Measurements from ENCODE around the gene SEZ6. TPM values are rescaled to one million over a fixed set of nuclear protein-coding genes. Genes with fewer than 3 reads are reported as not detected.

The SEZ6 gene
- total RNA-seq, 1 donor from 2014 or later, result not detected

GRCh38 chr17:29016345-29017210 lies 10.7 kb upstream of the SEZ6 start:
- DNase-seq (ENCODE audit: extremely low spot score, unreplicated experiment), result no peak
- Mint-ChIP-seq H3K27me3 (ENCODE audit: unreplicated experiment) (peaks cover 79% of the 10 kb centered on the region), H3K36me3 (ENCODE audit: unreplicated experiment) (no peaks in the 10 kb centered on the region), H3K27ac (ENCODE audit: unreplicated experiment) (no peak overlapping the region), H3K4me3 (ENCODE audit: unreplicated experiment) (no peak overlapping the region), H3K4me1 (ENCODE audit: unreplicated experiment) (peaks cover 4% of the 10 kb centered on the region), H3K9me3 (ENCODE audit: unreplicated experiment) (no peaks in the 10 kb centered on the region)
- TF ChIP-seq, protein P1, sequence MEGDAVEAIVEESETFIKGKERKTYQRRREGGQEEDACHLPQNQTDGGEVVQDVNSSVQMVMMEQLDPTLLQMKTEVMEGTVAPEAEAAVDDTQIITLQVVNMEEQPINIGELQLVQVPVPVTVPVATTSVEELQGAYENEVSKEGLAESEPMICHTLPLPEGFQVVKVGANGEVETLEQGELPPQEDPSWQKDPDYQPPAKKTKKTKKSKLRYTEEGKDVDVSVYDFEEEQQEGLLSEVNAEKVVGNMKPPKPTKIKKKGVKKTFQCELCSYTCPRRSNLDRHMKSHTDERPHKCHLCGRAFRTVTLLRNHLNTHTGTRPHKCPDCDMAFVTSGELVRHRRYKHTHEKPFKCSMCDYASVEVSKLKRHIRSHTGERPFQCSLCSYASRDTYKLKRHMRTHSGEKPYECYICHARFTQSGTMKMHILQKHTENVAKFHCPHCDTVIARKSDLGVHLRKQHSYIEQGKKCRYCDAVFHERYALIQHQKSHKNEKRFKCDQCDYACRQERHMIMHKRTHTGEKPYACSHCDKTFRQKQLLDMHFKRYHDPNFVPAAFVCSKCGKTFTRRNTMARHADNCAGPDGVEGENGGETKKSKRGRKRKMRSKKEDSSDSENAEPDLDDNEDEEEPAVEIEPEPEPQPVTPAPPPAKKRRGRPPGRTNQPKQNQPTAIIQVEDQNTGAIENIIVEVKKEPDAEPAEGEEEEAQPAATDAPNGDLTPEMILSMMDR (IDR thresholded peaks at IDR 0.05), result no peak

DNA sequence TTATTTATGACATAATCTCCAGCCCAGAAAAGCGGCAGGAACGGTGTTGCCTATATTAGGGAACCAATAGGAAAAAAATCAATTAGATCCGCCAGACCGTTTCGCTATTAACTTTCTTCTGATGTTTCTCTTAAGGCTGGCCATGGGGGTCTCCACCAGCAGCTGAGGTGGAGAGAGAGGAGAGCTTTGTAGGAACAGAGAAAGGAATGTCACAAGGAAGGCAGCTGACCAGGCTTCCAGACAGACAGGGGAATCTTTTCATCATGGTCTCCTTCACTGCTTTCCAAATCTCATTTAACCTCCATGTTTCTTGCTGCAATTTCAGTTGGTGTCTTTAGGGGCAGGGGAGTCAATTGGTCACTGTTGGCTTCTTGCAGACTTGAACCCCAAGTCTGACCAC lies 8.9 kb upstream of the SEZ6 start:
- Mint-ChIP-seq H3K27me3 (ENCODE audit: unreplicated experiment) (peaks cover 85% of the 10 kb centered on the region), H3K4me1 (ENCODE audit: unreplicated experiment) (no peaks in the 10 kb centered on the region), H3K36me3 (ENCODE audit: unreplicated experiment) (no peaks in the 10 kb centered on the region), H3K9me3 (ENCODE audit: unreplicated experiment) (no peaks in the 10 kb centered on the region), H3K27ac (ENCODE audit: unreplicated experiment) (no peak overlapping the region), H3K4me3 (ENCODE audit: unreplicated experiment) (no peak overlapping the region)
- DNase-seq (ENCODE audit: extremely low spot score, unreplicated experiment), result no peak
- TF ChIP-seq, protein P1 (IDR thresholded peaks at IDR 0.05), result no peak

DNA sequence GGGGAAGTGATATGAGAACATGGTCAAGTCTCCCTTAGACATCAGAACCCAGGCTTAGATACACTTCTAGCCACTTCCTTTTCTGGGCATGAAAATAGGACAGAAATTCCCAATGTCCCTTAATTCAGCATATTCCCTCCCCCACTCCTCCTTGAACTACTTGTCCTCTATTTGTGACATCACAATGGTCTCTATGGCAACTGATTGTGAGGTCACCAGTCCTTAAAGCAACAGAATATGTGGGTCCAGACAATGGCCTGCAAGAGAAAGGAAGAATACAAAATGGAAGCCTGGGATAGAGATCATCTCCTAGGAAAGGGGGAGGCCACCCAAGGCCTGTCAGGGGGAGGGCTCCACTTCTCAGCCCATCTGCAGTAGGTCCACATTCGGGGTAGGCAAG lies 6.7 kb upstream of the SEZ6 start:
- DNase-seq (ENCODE audit: extremely low spot score, unreplicated experiment), result no peak
- TF ChIP-seq, protein P1 (IDR thresholded peaks at IDR 0.05), result no peak
- H3K27me3 Mint-ChIP-seq (ENCODE audit: unreplicated experiment), result peaks cover 74% of the 10 kb centered on the region
- H3K27ac Mint-ChIP-seq (ENCODE audit: unreplicated experiment), result no peak overlapping the region
- no peaks in the 10 kb centered on the region for H3K9me3 Mint-ChIP-seq (ENCODE audit: unreplicated experiment)
- no peaks in the 10 kb centered on the region for H3K36me3 Mint-ChIP-seq (ENCODE audit: unreplicated experiment)
- H3K4me1 Mint-ChIP-seq (ENCODE audit: unreplicated experiment), result no peaks in the 10 kb centered on the region
- H3K4me3 Mint-ChIP-seq (ENCODE audit: unreplicated experiment), result no peak overlapping the region

DNA sequence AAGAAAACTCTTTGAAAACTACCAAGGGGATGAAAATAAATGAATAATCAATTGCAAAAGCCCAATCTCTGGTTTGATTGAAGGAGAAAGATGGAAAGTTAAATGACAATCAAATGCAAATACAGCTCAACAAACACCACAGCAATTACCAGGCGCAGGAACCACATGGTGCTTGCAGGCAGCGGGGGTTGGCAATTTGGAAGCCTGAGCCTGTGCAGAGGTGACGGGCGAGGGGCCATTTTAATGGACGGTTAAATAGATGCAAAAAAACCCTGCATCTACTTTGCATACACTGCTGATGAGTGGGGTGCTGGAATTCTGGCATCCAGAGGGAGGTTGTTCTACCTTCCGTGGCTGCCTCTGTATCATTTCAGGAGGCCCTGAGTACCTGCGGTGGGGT lies 4.8 kb upstream of the SEZ6 start:
- TF ChIP-seq, protein P1 (IDR thresholded peaks at IDR 0.05), result no peak
- Mint-ChIP-seq H3K27ac (ENCODE audit: unreplicated experiment) (no peak overlapping the region), H3K27me3 (ENCODE audit: unreplicated experiment) (peaks cover 67% of the 10 kb centered on the region), H3K4me3 (ENCODE audit: unreplicated experiment) (no peak overlapping the region), H3K36me3 (ENCODE audit: unreplicated experiment) (no peaks in the 10 kb centered on the region), H3K4me1 (ENCODE audit: unreplicated experiment) (peaks cover 3% of the 10 kb centered on the region), H3K9me3 (ENCODE audit: unreplicated experiment) (no peaks in the 10 kb centered on the region)
- no peak for DNase-seq (ENCODE audit: extremely low spot score, unreplicated experiment)

- Mint-ChIP-seq H3K9me3 (ENCODE audit: unreplicated experiment) (no peaks in the 10 kb centered on the region), H3K4me3 (ENCODE audit: unreplicated experiment) (no peak overlapping the region), H3K4me1 (ENCODE audit: unreplicated experiment) (peaks cover 4% of the 10 kb centered on the region), H3K27me3 (ENCODE audit: unreplicated experiment) (peaks cover 65% of the 10 kb centered on the region), H3K27ac (ENCODE audit: unreplicated experiment) (no peak overlapping the region), H3K36me3 (ENCODE audit: unreplicated experiment) (no peaks in the 10 kb centered on the region)
- TF ChIP-seq, protein P1 (IDR thresholded peaks at IDR 0.05), result no peak
- no peak for DNase-seq (ENCODE audit: extremely low spot score, unreplicated experiment)
These were observed 4.3 kb upstream of the SEZ6 start for GRCh38 chr17:29010129-29010528.
